ENCODE results near the gene SELENOV. TPM values are rescaled to one million over a fixed set of nuclear protein-coding genes. Genes with fewer than 3 reads are reported as not detected.
A peak's percentile ranks its signal among the peaks of the same experiment; 100 is the strongest.

SELENOV gene
- total RNA-seq, 4 donors from 2014 or later: not detected

GRCh38 chr19:39531834-39532232, 16.9 kb downstream of the SELENOV start:
- intact Hi-C loops (cut with DNase I; ENCODE audit: low total_unique reads) (loop anchor here (1.0 to 5.0 kb wide), 6 partner anchors 51 to 405 kb away; partner anchors contain the start of genes PAK4 and TIMM50), in situ Hi-C loops (cut with MboI; ENCODE audit: low sequenced_read_pairs in 4 of 4) (loop anchor here in 3 of 4 donors (5.0 to 25.0 kb wide), 7 partner anchors 45 to 420 kb away; partner anchors contain the start of genes SAMD4B (in 3 of the 3), GMFG (in 2 of the 3), RPS16 (in 2 of the 3) and DYRK1B (in 1 of the 3))
- peaks cover 11 to 17% of the 10 kb centered on the region in 2 donors for H3K4me1 ChIP-seq
- ATAC-seq (no peak), DNase-seq (no peak)
- no peaks in the 10 kb centered on the region for H3K27me3 ChIP-seq
- no peaks in the 10 kb centered on the region for H3K36me3 ChIP-seq
- peak overlapping the region; percentile 74 to 90 (median 84) for H3K4me3 ChIP-seq
- H3K9me3 ChIP-seq: no peaks in the 10 kb centered on the region
- TF ChIP-seq CTCF (IDR thresholded peaks at IDR 0.05 in 4 of 5, conservative IDR thresholded peaks at IDR 0.05 in 1 of 5) (no peak), POLR2A (IDR thresholded peaks at IDR 0.05) (no peak)
- H3K27ac ChIP-seq: peak overlapping the region; percentile 74 to 86 (median 83)

DNA sequence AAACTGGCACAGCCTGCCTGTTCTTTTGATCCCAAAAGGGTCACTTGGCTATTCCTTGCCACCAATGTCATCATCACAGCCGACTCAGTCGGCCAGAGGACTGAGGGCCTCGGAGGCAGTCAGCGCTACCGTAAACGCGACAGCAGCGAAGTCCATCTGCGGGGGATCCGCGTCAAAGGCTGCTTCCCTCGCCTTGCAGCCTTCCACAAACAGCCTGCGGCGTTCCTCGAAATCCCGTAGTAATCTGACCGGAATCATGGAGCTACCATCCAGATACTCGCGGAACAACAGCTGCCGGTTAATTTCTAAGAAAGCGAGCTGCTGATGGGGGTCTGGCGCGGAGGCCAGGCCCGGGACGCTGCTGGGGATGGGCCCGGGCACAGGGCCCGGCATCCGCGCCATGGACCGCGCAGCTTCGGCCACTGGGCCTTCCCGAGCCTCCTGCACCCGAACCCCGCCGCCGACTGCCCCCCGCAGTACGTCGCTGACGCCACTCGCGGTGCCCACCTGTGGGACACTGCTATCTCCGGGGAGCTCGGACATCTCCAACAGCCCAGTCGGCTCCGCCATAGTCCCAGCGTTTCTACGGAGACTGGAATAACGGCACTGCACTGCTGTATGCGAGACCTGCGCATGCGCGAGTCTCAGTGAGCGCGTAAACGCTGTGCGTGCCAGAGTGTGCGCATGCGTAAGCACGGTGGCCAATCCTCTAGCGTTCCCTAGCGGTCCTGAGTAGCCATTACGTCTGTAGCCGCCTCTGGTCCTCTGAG, 17.5 kb downstream of the SELENOV start, which contains the start of gene EID2B:
EID2B (minus strand) TSS at position 620 of the 770 bp plus-strand sequence; CDS start at position 570, 50 bp downstream.
- H3K36me3 ChIP-seq: no peaks in the 10 kb centered on the region
- TF ChIP-seq POLR2A (IDR thresholded peaks at IDR 0.05) (peak; percentile 41 to 48), CTCF (IDR thresholded peaks at IDR 0.05 in 4 of 5, conservative IDR thresholded peaks at IDR 0.05 in 1 of 5) (peak; percentile 98 to 99 (median 99))
- ATAC-seq (peak; percentile 100), DNase-seq (peak; percentile 91 to 92)
- intact Hi-C loops (cut with DNase I; ENCODE audit: low total_unique reads): loop anchor here (1.0 to 5.0 kb wide), 6 partner anchors 52 to 405 kb away; partner anchors contain the start of genes PAK4 and TIMM50
- H3K4me3 ChIP-seq: peak within 1 kb of the TSS; percentile 74 to 90 (median 84)
- H3K27me3 ChIP-seq: no peaks in the 10 kb centered on the region
- H3K9me3 ChIP-seq: no peaks in the 10 kb centered on the region
- in situ Hi-C loops (cut with MboI; ENCODE audit: low sequenced_read_pairs in 4 of 4): loop anchor here in 3 of 4 donors (5.0 to 25.0 kb wide), 7 partner anchors 45 to 420 kb away; partner anchors contain the start of genes SAMD4B (in 3 of the 3), GMFG (in 2 of the 3), RPS16 (in 2 of the 3) and DYRK1B (in 1 of the 3)
- H3K27ac ChIP-seq: peak within 1 kb of the TSS; percentile 74 to 86 (median 83)
- peaks cover 11 to 17% of the 10 kb centered on the region in 2 donors for H3K4me1 ChIP-seq

- no peak for TF ChIP-seq POLR2A (IDR thresholded peaks at IDR 0.05)
- peak in 1 of 5 experiments; percentile 5 for TF ChIP-seq CTCF (IDR thresholded peaks at IDR 0.05 in 4 of 5, conservative IDR thresholded peaks at IDR 0.05 in 1 of 5)
- in situ Hi-C loops (cut with MboI; ENCODE audit: low sequenced_read_pairs in 4 of 4): loop anchor here in 3 of 4 donors (5.0 to 25.0 kb wide), 7 partner anchors 46 to 421 kb away; partner anchors contain the start of genes SAMD4B (in 3 of the 3), GMFG (in 2 of the 3), RPS16 (in 2 of the 3) and DYRK1B (in 1 of the 3)
- no peaks in the 10 kb centered on the region for H3K9me3 ChIP-seq
- DNase-seq (no peak), ATAC-seq (peak in 1 of 2 donors; percentile 10)
- intact Hi-C loops (cut with DNase I; ENCODE audit: low total_unique reads): loop anchor here (2.0 to 5.0 kb wide), 5 partner anchors 52 to 406 kb away; partner anchors contain the start of genes PAK4 and TIMM50
- H3K27me3 ChIP-seq: no peaks in the 10 kb centered on the region
- H3K36me3 ChIP-seq: no peaks in the 10 kb centered on the region
- peak overlapping the region; percentile 74 to 86 (median 83) for H3K27ac ChIP-seq
- peak overlapping the region; percentile 74 to 90 (median 84) for H3K4me3 ChIP-seq
- peaks cover 11 to 23% of the 10 kb centered on the region in 2 donors for H3K4me1 ChIP-seq
Measured at GRCh38 chr19:39533003-39533512, 18.1 kb downstream of the SELENOV start.

DNA sequence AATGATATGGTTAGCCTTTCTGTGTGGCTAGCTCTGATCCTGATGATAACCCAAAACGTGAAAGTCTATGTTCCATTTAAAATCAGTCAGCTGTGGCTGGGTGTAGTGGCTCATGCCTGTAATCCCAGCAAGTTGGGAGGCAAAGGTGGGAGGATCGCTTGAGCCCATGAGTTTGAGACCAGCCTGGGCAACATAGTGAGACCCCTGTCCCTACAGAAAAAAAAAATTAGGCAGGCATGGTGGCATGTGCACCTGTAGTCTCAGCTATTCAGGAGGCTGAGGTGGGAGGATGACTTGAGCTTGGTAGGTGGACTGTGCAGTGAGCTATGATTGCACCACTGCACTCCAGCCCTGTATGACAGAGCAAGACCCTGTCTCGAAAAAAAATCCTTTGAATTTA, 18.9 kb downstream of the SELENOV start:
- DNase-seq: no peak
- intact Hi-C loops (cut with DNase I; ENCODE audit: low total_unique reads) (loop anchor here (2.0 to 5.0 kb wide), 5 partner anchors 53 to 406 kb away; partner anchors contain the start of genes PAK4 and TIMM50), in situ Hi-C loops (cut with MboI; ENCODE audit: low sequenced_read_pairs in 4 of 4) (loop anchor here in 3 of 4 donors (5.0 to 25.0 kb wide), 7 partner anchors 46 to 421 kb away; partner anchors contain the start of genes SAMD4B (in 3 of the 3), GMFG (in 2 of the 3), RPS16 (in 2 of the 3) and DYRK1B (in 1 of the 3))
- Histone ChIP-seq H3K9me3 (no peaks in the 10 kb centered on the region), H3K4me3 (no peak overlapping the region), H3K27ac (no peak overlapping the region), H3K36me3 (no peaks in the 10 kb centered on the region), H3K27me3 (no peaks in the 10 kb centered on the region), H3K4me1 (peaks cover 18 to 30% of the 10 kb centered on the region in 2 donors)
- ATAC-seq: no peak
- TF ChIP-seq POLR2A (IDR thresholded peaks at IDR 0.05): no peak
